AG10803 (cell line): ENCODE measurements around the gene CD93.

Experiments used
- DNase-seq: peaks from one replicate; pipeline ENCODE4 v3.0.0; 2010; ENCODE audit warnings: low read depth
- H3K4me3 ChIP-seq: 2 replicates; pipeline ENCODE4 v1.5.1; 2011; ENCODE audit warnings: mild to moderate bottlenecking, low read length, control low read depth
- TF ChIP-seq, protein P1 (sequence below): conservative IDR thresholded peaks from 2 replicates; pipeline ENCODE4 v1.5.1; 2011; ENCODE audit warnings: mild to moderate bottlenecking, low read length, control low read depth, inconsistent platforms

CD93 gene

GRCh38 chr20:23120261-23120660 lies 34.1 kb upstream of the CD93 start:
- no peak for DNase-seq
- TF ChIP-seq, protein P1, sequence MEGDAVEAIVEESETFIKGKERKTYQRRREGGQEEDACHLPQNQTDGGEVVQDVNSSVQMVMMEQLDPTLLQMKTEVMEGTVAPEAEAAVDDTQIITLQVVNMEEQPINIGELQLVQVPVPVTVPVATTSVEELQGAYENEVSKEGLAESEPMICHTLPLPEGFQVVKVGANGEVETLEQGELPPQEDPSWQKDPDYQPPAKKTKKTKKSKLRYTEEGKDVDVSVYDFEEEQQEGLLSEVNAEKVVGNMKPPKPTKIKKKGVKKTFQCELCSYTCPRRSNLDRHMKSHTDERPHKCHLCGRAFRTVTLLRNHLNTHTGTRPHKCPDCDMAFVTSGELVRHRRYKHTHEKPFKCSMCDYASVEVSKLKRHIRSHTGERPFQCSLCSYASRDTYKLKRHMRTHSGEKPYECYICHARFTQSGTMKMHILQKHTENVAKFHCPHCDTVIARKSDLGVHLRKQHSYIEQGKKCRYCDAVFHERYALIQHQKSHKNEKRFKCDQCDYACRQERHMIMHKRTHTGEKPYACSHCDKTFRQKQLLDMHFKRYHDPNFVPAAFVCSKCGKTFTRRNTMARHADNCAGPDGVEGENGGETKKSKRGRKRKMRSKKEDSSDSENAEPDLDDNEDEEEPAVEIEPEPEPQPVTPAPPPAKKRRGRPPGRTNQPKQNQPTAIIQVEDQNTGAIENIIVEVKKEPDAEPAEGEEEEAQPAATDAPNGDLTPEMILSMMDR, result no peak
- H3K4me3 ChIP-seq, result no peak overlapping the region

DNA sequence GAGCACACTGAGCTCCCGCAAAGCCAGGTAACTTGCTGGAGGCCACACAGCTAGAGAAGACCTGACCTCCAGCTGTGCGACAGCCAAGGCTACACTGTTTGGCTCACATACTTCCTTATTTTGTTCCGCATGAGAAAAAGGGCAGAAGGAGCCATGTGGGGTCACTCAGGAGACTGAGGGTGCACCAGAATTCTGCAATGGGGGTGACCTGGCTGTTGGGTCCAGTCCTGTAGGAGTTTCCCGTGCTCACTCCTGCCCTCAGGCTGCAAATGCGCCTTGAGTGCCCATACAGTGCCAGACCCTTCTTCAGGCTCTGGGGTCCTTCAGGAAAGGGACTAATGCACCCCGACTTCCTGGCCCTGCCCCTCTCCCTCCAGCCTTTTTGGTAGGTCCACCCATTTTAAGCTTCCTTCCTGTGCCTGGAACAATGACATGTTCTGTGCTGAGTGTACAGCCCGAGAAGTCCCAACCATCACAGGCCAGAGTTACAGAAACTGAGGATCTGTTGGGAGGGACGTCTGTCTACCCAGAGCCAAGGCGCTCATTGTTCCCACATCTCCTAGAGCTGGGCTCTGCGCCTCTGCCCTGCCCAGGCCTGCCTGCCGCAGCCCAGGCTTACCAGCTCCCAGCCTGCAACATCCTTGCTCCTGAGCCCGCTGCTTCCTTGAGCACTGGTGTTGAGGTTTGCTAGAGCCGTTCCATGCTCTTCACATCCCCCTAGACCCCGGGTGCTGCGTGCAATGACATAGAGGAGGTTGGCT lies 33.5 kb upstream of the CD93 start:
- no peak for DNase-seq
- TF ChIP-seq, protein P1, result no peak

GRCh38 chr20:23118766-23119165 lies 32.6 kb upstream of the CD93 start:
- no peak for DNase-seq
- no peak overlapping the region for H3K4me3 ChIP-seq
- TF ChIP-seq, protein P1, result no peak

More for the DNA sequence above, 33.5 kb upstream of the CD93 start:
- no peak overlapping the region for H3K4me3 ChIP-seq

DNA sequence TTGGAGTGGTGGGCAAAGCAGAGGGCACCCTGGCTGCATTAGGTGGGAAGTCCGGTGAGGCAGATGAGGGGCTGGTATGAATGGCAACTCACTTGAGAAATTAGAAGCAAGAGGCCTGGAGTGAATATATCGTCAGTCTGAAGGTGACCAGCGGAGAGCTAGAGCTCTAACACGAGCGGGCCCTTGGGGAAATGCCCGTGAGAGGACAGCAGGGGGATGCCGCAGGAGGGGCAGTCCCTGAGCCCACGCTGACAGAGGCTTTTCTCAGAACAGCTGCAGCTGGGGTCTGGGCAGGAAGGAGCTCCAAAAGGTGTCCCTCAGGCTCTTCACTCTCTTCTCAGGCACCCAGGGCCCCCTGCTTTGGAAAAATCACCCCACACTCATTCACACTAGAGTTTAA lies 32.0 kb upstream of the CD93 start:
- H3K4me3 ChIP-seq, result no peak overlapping the region
- DNase-seq, result no peak
- TF ChIP-seq, protein P1, result no peak

- H3K4me3 ChIP-seq, result no peak overlapping the region
- TF ChIP-seq, protein P1, result no peak
- DNase-seq, result no peak
Measured at GRCh38 chr20:23117738-23118137, 31.6 kb upstream of the CD93 start.

DNA sequence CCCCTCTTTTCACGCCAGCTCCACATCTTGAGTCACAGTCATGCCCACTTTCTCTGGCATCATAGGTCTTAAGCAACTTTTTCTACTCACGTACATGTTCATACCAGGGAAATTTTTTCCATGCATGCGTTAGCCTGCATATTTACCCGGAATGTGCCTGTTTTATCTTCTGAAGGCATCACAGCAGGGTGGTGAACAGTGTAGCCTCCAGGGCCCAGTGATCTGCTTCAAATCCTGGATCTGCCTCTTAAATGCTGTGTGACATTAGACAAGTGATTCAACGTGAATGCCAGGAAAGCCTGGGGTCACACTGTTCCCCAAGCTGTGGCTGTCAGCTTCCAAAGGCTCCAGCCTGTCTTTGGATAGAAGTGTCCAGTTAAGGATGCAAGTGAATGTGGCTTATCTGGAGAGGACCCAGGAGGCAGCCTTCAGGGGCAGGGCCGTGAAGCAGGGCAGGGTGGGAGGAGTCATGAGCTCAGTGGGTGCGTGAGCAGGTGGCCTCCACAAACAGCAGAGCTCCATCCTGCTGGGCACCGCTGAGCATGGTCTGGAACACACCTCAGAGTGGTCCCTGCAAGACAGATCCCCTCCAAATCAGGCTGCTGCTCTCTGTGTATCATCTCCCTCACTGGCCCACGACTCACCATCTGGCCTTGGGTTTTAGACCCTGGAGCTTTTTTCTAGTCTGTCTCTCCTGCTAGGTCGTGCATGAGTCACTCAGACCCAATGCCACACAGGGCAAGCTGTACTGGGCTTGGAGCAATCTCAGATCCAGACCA lies 30.4 kb upstream of the CD93 start:
- DNase-seq, result peak; percentile 79
- TF ChIP-seq, protein P1, result no peak
- no peak overlapping the region for H3K4me3 ChIP-seq

DNA sequence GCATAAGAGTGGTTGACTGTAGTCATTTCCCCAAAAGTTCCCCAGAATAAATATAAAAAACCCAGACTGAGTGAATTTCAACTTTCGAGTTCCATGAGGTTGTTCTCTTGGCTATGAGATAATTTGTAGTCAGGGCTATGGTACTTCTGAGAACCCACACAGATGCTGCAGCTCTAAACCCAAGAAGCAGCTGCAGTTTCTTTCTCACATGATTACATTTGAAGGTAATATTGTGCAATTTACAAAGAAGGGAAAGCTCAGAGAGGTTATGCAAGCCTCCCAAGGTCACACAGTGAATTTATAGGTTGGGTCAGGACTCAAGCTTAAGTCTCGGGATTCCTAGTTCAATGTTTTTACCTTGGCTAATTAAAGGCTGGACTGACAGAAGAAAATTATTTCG lies 29.7 kb upstream of the CD93 start:
- TF ChIP-seq, protein P1, result no peak
- no peak overlapping the region for H3K4me3 ChIP-seq
- DNase-seq, result peak; percentile 32
